ENCODE results near the gene GLRA3. TPM values are rescaled to one million over a fixed set of nuclear protein-coding genes. Genes with fewer than 3 reads are reported as not detected.

Gene GLRA3
- total RNA-seq, 1 donor from 2014 or later = not detected

DNA sequence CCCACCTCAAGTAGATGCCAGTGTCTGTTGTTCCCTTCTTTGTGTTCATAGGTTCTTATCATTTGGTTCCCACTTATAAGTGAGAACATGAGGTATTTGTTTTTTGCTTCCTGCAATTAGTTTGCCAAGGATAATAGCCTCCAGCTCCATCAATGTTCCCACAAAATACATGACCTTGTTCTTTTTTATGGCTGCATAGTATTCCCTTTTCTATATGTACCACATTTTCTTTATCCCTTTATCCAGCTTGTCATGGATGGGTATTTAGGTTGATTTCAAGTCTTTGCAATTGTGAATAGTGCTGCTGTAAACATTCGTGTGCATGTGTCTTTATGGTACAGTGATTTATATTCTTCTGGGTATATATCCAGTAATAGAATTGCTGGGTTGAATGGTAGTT is 138.4 kb downstream of the GLRA3 start:
- Mint-ChIP-seq H3K36me3 (ENCODE audit: unreplicated experiment) (no peaks in the 10 kb centered on the region), H3K4me1 (ENCODE audit: unreplicated experiment) (peaks cover 2% of the 10 kb centered on the region), H3K27me3 (ENCODE audit: unreplicated experiment) (peaks cover 9% of the 10 kb centered on the region), H3K4me3 (ENCODE audit: unreplicated experiment) (no peak overlapping the region), H3K27ac (ENCODE audit: unreplicated experiment) (no peak overlapping the region), H3K9me3 (ENCODE audit: unreplicated experiment) (peaks cover 18% of the 10 kb centered on the region)
- TF ChIP-seq, protein P1, sequence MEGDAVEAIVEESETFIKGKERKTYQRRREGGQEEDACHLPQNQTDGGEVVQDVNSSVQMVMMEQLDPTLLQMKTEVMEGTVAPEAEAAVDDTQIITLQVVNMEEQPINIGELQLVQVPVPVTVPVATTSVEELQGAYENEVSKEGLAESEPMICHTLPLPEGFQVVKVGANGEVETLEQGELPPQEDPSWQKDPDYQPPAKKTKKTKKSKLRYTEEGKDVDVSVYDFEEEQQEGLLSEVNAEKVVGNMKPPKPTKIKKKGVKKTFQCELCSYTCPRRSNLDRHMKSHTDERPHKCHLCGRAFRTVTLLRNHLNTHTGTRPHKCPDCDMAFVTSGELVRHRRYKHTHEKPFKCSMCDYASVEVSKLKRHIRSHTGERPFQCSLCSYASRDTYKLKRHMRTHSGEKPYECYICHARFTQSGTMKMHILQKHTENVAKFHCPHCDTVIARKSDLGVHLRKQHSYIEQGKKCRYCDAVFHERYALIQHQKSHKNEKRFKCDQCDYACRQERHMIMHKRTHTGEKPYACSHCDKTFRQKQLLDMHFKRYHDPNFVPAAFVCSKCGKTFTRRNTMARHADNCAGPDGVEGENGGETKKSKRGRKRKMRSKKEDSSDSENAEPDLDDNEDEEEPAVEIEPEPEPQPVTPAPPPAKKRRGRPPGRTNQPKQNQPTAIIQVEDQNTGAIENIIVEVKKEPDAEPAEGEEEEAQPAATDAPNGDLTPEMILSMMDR (IDR thresholded peaks at IDR 0.05) = no peak
- no peak for DNase-seq (ENCODE audit: extremely low spot score, unreplicated experiment)

DNA sequence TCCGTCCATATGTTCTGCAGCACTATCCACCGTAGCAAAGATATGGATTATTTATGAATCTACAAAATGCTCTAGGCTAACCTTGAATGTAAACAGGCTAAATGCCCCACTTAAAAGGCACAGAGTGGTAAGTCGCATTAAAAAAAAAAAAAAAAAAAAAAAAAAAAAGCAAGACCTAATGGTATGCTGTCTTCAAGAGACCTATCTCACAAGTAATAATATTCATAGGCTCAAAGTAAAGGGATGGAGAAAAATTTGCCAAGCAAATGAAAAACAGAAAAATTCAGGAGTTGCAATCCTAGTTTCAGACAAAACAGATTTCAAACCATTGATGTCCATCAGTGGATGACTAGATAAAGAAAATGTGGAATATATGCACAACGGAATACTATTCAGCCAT is 139.4 kb downstream of the GLRA3 start:
- H3K27ac Mint-ChIP-seq (ENCODE audit: unreplicated experiment) = no peak overlapping the region
- TF ChIP-seq, protein P1 (IDR thresholded peaks at IDR 0.05) = no peak
- H3K27me3 Mint-ChIP-seq (ENCODE audit: unreplicated experiment) = peaks cover 2% of the 10 kb centered on the region
- peaks cover 2% of the 10 kb centered on the region for H3K4me1 Mint-ChIP-seq (ENCODE audit: unreplicated experiment)
- no peaks in the 10 kb centered on the region for H3K36me3 Mint-ChIP-seq (ENCODE audit: unreplicated experiment)
- DNase-seq (ENCODE audit: extremely low spot score, unreplicated experiment) = no peak
- peaks cover 18% of the 10 kb centered on the region for H3K9me3 Mint-ChIP-seq (ENCODE audit: unreplicated experiment)
- no peak overlapping the region for H3K4me3 Mint-ChIP-seq (ENCODE audit: unreplicated experiment)

DNA sequence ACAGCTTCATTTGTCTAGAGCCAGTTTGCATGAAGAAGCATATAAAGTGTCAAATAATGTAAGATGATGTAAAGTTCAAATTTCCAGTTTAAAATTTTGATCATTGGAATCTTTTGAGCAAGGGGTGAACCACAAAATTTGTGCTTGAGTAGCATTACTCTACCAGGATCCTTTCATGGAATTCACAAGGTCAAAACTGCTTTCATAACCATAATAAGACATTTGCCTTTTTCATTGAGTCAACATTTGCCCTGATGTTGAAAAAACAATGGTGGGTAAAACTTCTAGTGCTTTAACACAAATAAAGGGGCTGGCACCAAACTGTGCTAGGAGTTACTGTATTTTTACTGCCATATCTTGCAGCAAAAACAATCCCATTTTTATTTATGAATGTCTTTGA is 142.2 kb downstream of the GLRA3 start:
- no peak overlapping the region for H3K27ac Mint-ChIP-seq (ENCODE audit: unreplicated experiment)

DNA sequence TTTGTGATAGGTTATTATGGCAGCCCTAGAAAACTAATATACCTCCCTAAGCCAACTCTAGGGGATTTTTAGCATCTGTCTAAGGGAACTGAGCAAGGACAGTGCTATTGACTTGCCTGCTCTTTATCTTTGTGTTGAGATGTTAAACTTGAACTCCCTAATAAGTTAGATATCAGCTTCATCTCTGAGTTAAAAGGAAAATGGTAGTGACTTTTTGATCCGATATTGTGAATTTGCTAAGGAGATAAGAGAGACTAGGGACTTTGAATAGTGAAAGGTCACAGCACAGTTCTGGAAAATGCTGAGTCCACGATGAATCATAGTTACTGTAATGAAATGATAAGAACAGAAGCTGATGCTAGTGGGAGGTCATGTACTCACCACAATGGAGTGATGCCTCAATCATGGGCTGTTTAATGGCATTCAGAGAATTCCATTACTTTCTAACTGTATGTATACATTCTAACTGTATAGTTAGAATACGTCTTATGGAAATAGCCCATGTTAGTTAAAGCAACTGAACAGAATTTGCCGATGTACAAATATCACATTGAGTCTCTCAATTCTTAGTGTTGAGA is 147.2 kb downstream of the GLRA3 start:
- Mint-ChIP-seq H3K9me3 (ENCODE audit: unreplicated experiment) (no peaks in the 10 kb centered on the region), H3K36me3 (ENCODE audit: unreplicated experiment) (no peaks in the 10 kb centered on the region), H3K4me1 (ENCODE audit: unreplicated experiment) (peaks cover 2% of the 10 kb centered on the region), H3K27ac (ENCODE audit: unreplicated experiment) (no peak overlapping the region), H3K4me3 (ENCODE audit: unreplicated experiment) (no peak overlapping the region), H3K27me3 (ENCODE audit: unreplicated experiment) (peaks cover 17% of the 10 kb centered on the region)
- TF ChIP-seq, protein P1 (IDR thresholded peaks at IDR 0.05) = no peak
- no peak for DNase-seq (ENCODE audit: extremely low spot score, unreplicated experiment)

More for the DNA sequence above, 142.2 kb downstream of the GLRA3 start:
- peaks cover 11% of the 10 kb centered on the region for H3K9me3 Mint-ChIP-seq (ENCODE audit: unreplicated experiment)
- H3K27me3 Mint-ChIP-seq (ENCODE audit: unreplicated experiment) = peaks cover 6% of the 10 kb centered on the region
- TF ChIP-seq, protein P1 (IDR thresholded peaks at IDR 0.05) = no peak
- no peak overlapping the region for H3K4me3 Mint-ChIP-seq (ENCODE audit: unreplicated experiment)
- no peak for DNase-seq (ENCODE audit: extremely low spot score, unreplicated experiment)
- H3K36me3 Mint-ChIP-seq (ENCODE audit: unreplicated experiment) = no peaks in the 10 kb centered on the region
- peaks cover 2% of the 10 kb centered on the region for H3K4me1 Mint-ChIP-seq (ENCODE audit: unreplicated experiment)

DNA sequence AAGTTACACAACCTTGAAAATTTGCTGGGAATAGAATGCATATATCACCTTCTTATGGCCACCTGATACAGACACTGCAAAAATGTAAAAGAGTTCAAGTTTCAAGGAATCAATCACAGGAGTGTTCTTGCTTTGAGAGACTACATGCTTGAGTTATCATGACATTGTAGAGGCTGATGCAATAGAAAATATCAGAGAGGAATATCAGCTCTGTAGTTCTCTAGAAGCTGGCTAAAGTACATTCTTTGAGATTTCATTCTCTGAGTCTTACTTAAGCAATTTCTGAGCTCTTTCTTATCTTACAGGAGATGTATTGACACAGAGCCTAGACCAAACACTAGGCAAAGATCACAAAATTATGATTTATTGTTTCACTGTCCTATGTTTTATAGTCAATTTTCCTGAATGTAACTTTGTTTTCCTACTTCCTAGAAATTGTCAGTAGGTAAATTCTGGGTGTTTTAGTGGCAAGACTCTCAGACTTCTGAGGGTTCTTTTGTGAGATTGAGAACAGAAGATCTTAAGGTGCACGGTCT is 154.7 kb downstream of the GLRA3 start:
- Mint-ChIP-seq H3K4me3 (ENCODE audit: unreplicated experiment) (no peak overlapping the region), H3K9me3 (ENCODE audit: unreplicated experiment) (no peaks in the 10 kb centered on the region), H3K27me3 (ENCODE audit: unreplicated experiment) (peaks cover 23% of the 10 kb centered on the region), H3K36me3 (ENCODE audit: unreplicated experiment) (no peaks in the 10 kb centered on the region), H3K27ac (ENCODE audit: unreplicated experiment) (no peak overlapping the region), H3K4me1 (ENCODE audit: unreplicated experiment) (no peaks in the 10 kb centered on the region)
- no peak for DNase-seq (ENCODE audit: extremely low spot score, unreplicated experiment)
- TF ChIP-seq, protein P1 (IDR thresholded peaks at IDR 0.05) = no peak

Measured in osteocyte (in vitro differentiated cells).